Measurements from ENCODE around the gene SLC22A5. TPM values are rescaled to one million over a fixed set of nuclear protein-coding genes. Genes with fewer than 3 reads are reported as not detected.

The SLC22A5 gene
- total and polyA plus RNA-seq, 2 donors (not counting 1 experiment from before 2014, with no cell fraction given): 5.7 to 12.9 TPM

GRCh38 chr5:132376694-132377641 is 7.5 kb downstream of the SLC22A5 start:
- Mint-ChIP-seq H3K9me3 (ENCODE audit: insufficient read depth) (no peaks in the 10 kb centered on the region), H3K27ac (no peak overlapping the region), H3K27me3 (no peaks in the 10 kb centered on the region), H3K4me3 (no peak overlapping the region), H3K4me1 (peaks cover 2% of the 10 kb centered on the region)
- DNase-seq: no peak
- Histone ChIP-seq H3K79me2 (ENCODE audit: control insufficient read depth, insufficient read depth, low read length) (no peaks in the 10 kb centered on the region), H4K20me1 (ENCODE audit: control insufficient read depth, insufficient read depth, low read length, poor library complexity, severe bottlenecking) (no peaks in the 10 kb centered on the region), H3K27ac (ENCODE audit: low read length in 2 of 2) (no peak overlapping the region), H3K4me2 (replicated peaks; ENCODE audit: low read depth, low read length, poor library complexity, severe bottlenecking) (no peak overlapping the region), H3K9me3 (ENCODE audit: control extremely low read depth in 1 of 3, control insufficient read depth in 2 of 3, insufficient read depth in 1 of 3, low read length in 2 of 3) (no peaks in the 10 kb centered on the region), H3K9ac (ENCODE audit: low read length) (no peak overlapping the region), H3K27me3 (replicated peaks in 1 of 4; ENCODE audit: control extremely low read depth in 1 of 4, control insufficient read depth in 3 of 4, insufficient read depth in 4 of 4, low read length in 3 of 4) (no peaks in the 10 kb centered on the region), H3K4me1 (ENCODE audit: control insufficient read depth in 2 of 2, insufficient read depth in 2 of 2, low read length in 2 of 2) (no peaks in the 10 kb centered on the region), H3K4me3 (ENCODE audit: control extremely low read depth in 1 of 5, extremely low read depth in 1 of 5, insufficient read depth in 1 of 5, low read depth in 2 of 5, low read length in 4 of 5) (no peak overlapping the region), H2AFZ (ENCODE audit: insufficient read depth, low read depth, low read length, poor library complexity, severe bottlenecking) (no peak overlapping the region), H3K36me3 (replicated peaks in 1 of 2; ENCODE audit: control extremely low read depth in 1 of 2, control insufficient read depth in 1 of 2, extremely low read depth in 1 of 2, insufficient read depth in 2 of 2, low read length in 1 of 2) (no peaks in the 10 kb centered on the region)
- no peak for ATAC-seq (ENCODE audit: low read depth)
- CTCF ChIA-PET: interaction anchor here (1.7 kb wide), 1 partner anchor 129 kb away, joined by 4 read pairs; no protein-coding TSS in a partner anchor
- intact Hi-C loops (cut with micrococcal nuclease): no loop called here
- TF ChIP-seq EZH2 (IDR thresholded peaks at IDR 0.05; ENCODE audit: borderline replicate concordance, insufficient read depth, low read depth, low read length, poor library complexity, severe bottlenecking): no peak
- TF ChIP-seq CTCF (IDR thresholded peaks at IDR 0.05): no peak
- 98% methylated on average over 13 of the region's 16 CpGs for WGBS (ENCODE audit: insufficient coverage)
- POLR2A ChIA-PET: no interaction called here

GRCh38 chr5:132377738-132378137 is 8.2 kb downstream of the SLC22A5 start:
- ATAC-seq (ENCODE audit: low read depth) (no peak), DNase-seq (no peak)
- no peaks in the 10 kb centered on the region for H3K79me2 ChIP-seq (ENCODE audit: control insufficient read depth, insufficient read depth, low read length)
- H3K36me3 ChIP-seq (replicated peaks in 1 of 2; ENCODE audit: control extremely low read depth in 1 of 2, control insufficient read depth in 1 of 2, extremely low read depth in 1 of 2, insufficient read depth in 2 of 2, low read length in 1 of 2): no peaks in the 10 kb centered on the region
- 87% methylated on average over 7 of the region's 7 CpGs for WGBS (ENCODE audit: insufficient coverage)
- Mint-ChIP-seq H3K9me3 (ENCODE audit: insufficient read depth) (no peaks in the 10 kb centered on the region), H3K4me1 (no peaks in the 10 kb centered on the region), H3K4me3 (no peak overlapping the region), H3K27ac (no peak overlapping the region), H3K27me3 (no peaks in the 10 kb centered on the region)
- no peak overlapping the region for H3K4me3 ChIP-seq (ENCODE audit: control extremely low read depth in 1 of 5, extremely low read depth in 1 of 5, insufficient read depth in 1 of 5, low read depth in 2 of 5, low read length in 4 of 5)
- no peaks in the 10 kb centered on the region for H3K27me3 ChIP-seq (replicated peaks in 1 of 4; ENCODE audit: control extremely low read depth in 1 of 4, control insufficient read depth in 3 of 4, insufficient read depth in 4 of 4, low read length in 3 of 4)
- CTCF ChIA-PET: no interaction called here
- POLR2A ChIA-PET: no interaction called here
- H3K9me3 ChIP-seq (ENCODE audit: control extremely low read depth in 1 of 3, control insufficient read depth in 2 of 3, insufficient read depth in 1 of 3, low read length in 2 of 3): no peaks in the 10 kb centered on the region
- TF ChIP-seq CTCF (IDR thresholded peaks at IDR 0.05) (no peak), EZH2 (IDR thresholded peaks at IDR 0.05; ENCODE audit: borderline replicate concordance, insufficient read depth, low read depth, low read length, poor library complexity, severe bottlenecking) (no peak)
- no peaks in the 10 kb centered on the region for H3K4me1 ChIP-seq (ENCODE audit: control insufficient read depth in 2 of 2, insufficient read depth in 2 of 2, low read length in 2 of 2)
- no peak overlapping the region for H3K27ac ChIP-seq (ENCODE audit: low read length in 2 of 2)
- intact Hi-C loops (cut with micrococcal nuclease): no loop called here
- H3K4me2 ChIP-seq (replicated peaks; ENCODE audit: low read depth, low read length, poor library complexity, severe bottlenecking): no peak overlapping the region
- no peak overlapping the region for H2AFZ ChIP-seq (ENCODE audit: insufficient read depth, low read depth, low read length, poor library complexity, severe bottlenecking)
- H3K9ac ChIP-seq (ENCODE audit: low read length): no peak overlapping the region
- no peaks in the 10 kb centered on the region for H4K20me1 ChIP-seq (ENCODE audit: control insufficient read depth, insufficient read depth, low read length, poor library complexity, severe bottlenecking)
